GM21786 (cell line): ENCODE results near the gene KIAA1549.
A peak's percentile ranks its signal among the peaks of the same experiment; 100 is the strongest.

Source experiments
- ATAC-seq: cut with Tn5 transposase; IDR thresholded peaks from one replicate; pipeline ENCODE4 v1.9.1; 2021; ENCODE audit not compliant: unreplicated experiment

The KIAA1549 gene

GRCh38 chr7:138886501-138886917 lies 94.7 kb downstream of the KIAA1549 start:
- peak; percentile 84 for ATAC-seq

DNA sequence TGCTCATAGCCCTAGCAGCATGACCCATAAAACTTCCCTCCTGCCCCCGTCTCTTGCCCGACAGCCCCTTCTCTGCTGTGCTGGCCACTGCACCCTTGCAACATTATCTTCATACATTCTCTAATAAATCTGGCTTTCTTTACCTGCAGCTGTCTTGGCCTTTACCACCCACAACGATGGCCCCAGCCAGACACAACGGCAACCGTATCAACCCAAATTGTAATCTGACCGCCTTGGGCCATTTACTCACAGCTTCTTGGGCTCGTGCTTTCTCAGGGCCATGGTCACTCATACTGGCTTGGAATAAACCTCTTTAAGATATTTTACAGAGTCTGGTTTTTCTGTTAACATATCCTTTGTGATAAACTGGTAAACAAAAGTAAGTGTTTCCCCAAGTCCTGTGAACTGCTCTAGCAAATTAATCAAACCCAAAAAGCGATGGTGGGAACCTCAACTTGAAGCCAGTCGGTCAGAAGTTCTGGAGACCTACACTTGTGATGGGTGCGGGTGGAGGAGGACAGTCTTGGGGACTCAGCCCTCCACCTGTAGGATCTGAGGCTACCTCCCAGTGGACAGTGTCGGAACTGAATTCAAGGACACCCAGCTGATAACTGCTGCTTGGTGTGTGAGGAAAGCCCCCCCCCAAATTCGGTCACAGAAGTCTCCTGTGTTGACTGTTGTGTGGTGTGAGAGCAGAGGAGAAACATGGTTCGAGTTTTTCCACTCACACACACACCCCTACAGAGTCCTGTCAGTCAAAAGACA lies 95.6 kb downstream of the KIAA1549 start:
- ATAC-seq, result no peak

DNA sequence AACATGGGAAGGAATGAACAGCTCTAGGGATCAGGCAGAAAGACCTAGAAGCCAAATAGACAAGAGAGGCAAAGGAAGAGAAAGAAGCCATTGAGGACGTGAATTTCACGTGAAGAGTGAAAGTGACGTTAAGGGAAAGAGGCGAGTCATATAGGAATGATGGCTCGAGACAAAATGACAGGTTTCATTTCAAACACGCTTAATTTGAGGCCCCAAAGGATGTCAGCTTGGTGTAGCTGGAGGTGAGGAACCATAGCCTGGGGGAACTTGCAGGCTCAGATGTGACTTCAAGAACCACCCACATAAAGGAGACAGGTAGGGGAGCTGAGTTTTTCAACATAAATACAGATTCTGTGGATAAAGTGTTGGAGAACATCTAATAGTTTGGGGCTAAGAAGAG lies 98.9 kb downstream of the KIAA1549 start:
- ATAC-seq, result no peak

DNA sequence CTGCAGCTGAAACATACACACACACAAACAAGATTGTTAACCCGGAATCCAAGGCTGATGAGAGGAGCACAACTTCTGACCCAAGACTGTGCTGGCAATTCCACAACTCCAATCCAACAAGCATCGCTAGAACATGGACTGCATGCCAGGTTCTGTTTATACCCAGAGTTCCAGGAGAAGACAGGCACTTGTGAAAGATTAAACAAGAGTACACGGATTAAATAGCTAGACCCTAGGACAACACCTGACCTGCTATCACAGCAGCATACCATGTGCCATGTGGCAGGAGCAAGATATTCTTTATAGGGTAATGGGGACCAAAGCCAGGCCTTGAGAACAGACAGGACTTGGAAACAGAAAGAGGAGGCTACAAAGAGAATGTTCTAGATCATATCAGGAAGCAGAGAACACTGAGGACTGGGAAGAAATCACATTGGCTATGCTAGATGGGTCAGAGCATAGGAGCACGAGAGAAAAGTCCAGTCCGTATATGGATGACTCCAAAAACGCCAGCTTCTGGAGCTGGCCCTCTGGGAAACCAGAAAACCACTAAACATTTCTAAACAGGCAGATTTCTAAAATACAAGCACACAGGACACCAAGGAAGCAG lies 99.5 kb downstream of the KIAA1549 start:
- no peak for ATAC-seq

GRCh38 chr7:138880881-138881578 lies 100.2 kb downstream of the KIAA1549 start:
- no peak for ATAC-seq

DNA sequence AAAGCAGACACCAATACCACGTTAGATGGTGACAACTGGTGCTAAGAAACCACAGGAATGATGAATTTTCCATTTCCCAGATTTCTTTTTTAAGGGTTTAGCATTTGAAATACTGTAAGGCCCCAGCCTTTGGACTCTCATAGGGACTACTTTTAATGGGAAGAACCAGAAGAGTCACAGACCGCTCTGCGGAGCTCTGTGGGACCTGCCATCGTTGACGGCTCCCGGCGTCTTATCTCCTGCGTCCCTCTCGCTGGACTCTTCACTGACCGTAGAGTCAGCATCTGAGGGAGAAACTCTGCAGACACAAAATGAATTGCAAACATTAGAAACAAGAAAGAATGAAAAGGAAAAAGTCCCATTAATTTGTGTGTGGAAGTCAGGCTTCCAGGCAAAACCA lies 101.8 kb downstream of the KIAA1549 start:
- no peak for ATAC-seq

DNA sequence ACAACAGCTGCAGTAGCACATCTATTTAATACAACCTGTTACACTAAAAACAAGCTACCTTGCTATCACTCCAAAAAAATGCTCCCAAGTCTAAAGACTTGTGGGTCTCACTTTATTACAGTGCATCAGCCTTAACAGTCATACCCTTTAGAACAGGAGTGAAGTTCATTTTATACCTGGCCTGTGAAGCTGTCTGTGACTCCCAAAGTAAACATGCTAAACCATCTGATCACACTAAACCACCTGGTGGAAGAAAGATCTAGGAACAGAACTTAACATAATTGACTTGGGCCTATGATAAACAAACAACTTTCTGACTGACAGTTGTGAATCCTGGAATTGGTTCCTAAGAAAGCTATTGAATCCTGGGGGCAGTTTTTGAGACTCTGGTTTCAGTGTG lies 102.3 kb downstream of the KIAA1549 start:
- ATAC-seq, result no peak

- no peak for ATAC-seq
These were observed 103.1 kb downstream of the KIAA1549 start for GRCh38 chr7:138878051-138878450.

DNA sequence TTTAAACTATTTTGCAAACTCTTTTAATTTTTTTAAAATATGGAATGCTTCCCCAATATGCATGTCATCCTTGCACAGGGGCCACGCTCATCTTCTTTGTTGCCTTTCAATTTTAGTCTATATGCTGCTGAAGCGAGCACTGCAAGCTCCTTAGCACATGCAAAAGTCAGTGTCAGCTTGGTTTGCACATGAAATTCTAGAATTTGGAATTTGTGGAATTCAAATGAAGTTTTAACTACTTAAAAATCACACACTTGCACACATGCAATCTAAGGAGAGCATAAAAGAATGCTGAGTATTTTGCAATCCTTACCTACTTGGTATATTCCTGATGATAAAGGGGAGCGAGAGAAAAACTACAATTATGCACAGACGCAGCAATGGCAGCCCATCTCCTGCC lies 104.9 kb downstream of the KIAA1549 start:
- no peak for ATAC-seq

- ATAC-seq, result no peak
These were observed 105.4 kb downstream of the KIAA1549 start for GRCh38 chr7:138875794-138876193.

DNA sequence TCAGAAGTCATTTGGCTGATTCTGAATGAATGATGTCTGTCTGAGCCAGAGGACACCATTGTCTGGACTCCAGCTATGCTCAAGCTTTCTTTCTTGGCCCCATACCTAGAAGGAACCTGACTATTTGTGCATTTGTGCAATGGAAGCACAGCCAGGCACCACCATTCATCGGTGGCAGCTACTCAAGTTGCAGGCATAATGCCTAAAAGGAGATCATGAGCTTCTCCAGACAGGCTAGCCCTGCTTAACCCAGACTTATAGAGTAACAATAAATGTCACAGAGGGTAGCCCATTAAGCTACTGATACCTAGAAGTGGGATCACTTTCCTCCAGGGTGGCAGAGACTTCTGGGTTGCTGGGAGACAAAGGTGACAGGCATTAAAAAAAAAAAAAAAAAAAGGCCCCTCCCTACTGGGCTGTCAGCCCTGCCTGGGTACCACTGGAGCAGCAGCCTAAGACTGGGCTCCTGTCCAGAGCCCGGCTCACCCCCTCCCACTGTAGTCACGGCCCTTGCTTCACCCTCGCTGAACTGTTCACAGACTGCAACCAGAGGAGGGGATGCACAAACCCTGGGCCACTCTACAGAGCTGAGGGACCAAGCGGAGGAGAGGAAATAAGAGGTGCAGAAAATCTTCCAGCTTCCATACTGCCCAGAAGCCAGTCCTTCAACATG lies 107.8 kb downstream of the KIAA1549 start:
- no peak for ATAC-seq

DNA sequence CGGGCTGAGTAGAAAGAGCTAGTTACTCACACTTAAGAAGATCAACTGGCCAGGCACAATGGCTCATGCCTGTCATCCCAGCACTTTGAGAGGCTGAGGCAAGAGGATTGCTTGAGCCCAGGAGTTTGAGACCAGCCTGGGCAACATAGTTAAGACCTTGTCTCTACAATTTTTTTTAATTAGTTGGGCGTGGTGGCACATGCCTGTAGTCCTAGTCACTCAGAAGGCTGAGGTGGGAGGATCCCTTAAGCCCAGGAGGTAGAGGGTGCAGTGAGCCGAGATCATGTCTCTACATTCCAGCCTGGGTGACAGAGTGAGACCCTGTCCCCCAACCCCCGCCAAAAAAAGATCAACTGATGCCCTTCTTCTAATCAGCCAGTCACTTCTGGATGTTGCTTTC lies 108.6 kb downstream of the KIAA1549 start:
- ATAC-seq, result no peak

GRCh38 chr7:138871814-138872090 lies 109.4 kb downstream of the KIAA1549 start:
- no peak for ATAC-seq

- ATAC-seq, result no peak
These were observed 110.0 kb downstream of the KIAA1549 start for GRCh38 chr7:138871065-138871813.

GRCh38 chr7:138869353-138869752 lies 111.8 kb downstream of the KIAA1549 start:
- ATAC-seq, result no peak

DNA sequence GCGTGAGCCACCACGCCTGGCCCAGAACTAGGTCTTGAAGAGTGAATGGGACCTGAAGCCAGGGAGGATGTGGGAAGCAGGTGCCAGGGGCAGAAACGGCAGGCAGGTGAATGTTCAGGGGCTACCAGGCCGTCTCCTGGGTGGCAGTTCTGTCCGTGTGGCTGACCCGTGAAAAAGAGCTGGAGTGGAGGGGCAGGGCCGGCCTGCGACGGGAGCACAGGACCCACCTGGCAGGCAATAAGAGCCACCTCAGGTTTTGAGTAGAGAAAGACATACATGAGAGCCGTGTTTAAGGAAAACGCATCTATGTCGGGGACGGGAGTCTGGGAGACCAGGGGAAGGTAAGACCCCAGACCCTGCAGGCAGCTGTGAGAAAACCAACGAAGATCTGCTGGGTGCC lies 112.5 kb downstream of the KIAA1549 start:
- no peak for ATAC-seq

DNA sequence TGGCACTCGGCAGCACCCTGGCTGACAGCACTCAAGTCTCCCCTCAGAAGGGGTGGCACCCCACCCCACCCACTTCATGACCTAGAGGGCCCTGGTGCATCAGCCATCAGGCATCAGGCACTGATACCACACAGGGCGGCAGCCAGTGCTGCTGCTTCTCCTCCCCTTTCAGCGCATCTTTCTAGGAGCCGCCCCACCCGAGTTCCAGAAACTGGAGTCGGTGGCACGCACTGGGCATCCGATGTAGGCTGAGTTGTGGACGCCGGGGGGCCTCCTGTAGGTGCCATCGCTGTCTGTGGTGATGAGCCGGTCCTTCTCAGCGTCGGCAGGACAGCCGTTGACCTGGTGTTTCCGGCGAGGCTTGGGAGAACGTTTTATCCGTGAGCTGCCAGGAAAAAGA lies 113.4 kb downstream of the KIAA1549 start:
- no peak for ATAC-seq

GRCh38 chr7:138866353-138866752 lies 114.8 kb downstream of the KIAA1549 start:
- ATAC-seq, result no peak

DNA sequence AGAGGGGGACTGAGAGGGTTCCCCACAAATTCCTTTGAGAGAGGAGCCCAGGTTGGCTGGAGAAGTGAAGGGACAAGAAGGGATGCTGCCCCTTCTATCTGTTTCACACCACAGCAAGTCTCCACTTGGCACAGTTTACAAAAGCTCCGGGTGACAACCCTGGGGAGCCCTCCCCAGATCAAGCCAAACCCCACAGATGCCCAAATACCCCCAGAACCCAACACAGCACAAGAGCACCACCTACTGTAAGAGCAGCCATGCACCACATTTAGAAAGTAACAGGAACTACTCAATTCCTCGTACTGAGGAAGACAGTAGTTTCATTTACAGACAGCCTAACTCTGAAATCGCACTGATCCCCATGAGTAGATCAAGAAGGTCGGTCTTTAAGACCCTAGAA lies 115.3 kb downstream of the KIAA1549 start:
- peak; percentile 55 for ATAC-seq

DNA sequence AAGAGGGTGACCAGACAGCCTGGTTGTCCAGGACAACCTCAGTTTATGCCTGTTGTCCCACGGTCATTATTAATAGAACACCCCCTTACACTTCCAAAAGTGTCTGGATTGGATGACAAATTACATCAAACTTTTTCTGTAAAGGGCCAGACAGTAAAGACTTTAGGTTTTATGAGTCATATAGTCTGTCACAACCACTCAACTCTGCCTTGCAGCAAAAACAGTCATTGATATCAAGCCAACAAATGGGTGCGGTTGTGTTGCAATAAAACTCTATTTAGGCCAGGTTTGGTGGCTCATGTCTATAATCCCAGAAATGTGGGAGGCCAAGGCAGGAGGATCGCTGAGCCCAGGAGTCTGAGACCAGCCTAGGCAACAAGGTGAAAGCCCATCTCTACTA lies 116.5 kb downstream of the KIAA1549 start:
- ATAC-seq, result no peak

GRCh38 chr7:138863931-138864330 lies 117.3 kb downstream of the KIAA1549 start:
- no peak for ATAC-seq
